GM19463 (cell line): Measurements from ENCODE around the gene SOX18.

Experiments used
- ATAC-seq: cut with Tn5 transposase; IDR thresholded peaks from one replicate; pipeline ENCODE4 v1.9.1; 2021; ENCODE audit warnings: mild to moderate bottlenecking, moderate library complexity; ENCODE audit not compliant: unreplicated experiment

SOX18 gene

GRCh38 chr20:64069209-64069613 lies 19.8 kb upstream of the SOX18 start:
- ATAC-seq = no peak

DNA sequence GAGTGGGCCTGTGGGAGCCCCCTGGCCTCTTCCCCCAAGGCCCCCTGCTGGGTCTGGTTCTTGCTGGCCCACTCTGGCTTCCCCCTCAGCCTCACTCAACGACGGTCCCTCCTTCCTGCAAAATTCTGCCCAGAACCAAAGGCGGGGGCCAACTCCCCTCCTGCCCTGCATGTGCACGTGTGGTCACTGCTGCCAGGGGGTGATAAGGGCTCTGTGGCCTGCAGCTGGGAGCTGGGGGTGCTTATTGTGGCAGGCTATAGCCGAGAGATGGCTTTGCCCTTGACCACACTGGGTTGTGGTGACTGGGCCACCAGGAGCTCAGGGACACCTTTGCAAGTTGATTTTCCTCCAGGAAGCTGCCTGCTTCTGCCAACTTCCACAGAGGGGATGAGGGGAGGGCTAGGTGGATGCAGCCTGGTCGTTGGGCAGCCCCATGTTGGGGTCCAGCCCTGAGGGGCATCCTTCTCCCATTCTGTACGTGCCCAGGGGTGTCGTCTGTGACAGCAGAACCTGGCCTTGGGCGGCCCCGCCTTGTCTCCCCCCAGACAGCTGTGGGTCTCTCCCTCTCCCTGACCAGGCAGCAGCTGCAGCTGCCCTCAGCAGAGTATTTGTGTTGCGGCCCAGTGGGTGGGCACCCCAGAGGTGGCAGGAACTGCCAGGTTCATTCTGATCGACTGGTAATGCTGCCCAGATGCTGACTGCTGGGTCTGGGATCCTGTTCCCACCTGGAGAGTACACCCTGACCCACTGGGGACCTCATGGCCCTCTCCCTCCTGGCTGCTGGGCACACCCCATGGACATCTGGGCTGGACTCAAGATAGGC lies 19.2 kb upstream of the SOX18 start:
- no peak for ATAC-seq

- ATAC-seq = no peak
These were observed 18.4 kb upstream of the SOX18 start for GRCh38 chr20:64067733-64068307.

DNA sequence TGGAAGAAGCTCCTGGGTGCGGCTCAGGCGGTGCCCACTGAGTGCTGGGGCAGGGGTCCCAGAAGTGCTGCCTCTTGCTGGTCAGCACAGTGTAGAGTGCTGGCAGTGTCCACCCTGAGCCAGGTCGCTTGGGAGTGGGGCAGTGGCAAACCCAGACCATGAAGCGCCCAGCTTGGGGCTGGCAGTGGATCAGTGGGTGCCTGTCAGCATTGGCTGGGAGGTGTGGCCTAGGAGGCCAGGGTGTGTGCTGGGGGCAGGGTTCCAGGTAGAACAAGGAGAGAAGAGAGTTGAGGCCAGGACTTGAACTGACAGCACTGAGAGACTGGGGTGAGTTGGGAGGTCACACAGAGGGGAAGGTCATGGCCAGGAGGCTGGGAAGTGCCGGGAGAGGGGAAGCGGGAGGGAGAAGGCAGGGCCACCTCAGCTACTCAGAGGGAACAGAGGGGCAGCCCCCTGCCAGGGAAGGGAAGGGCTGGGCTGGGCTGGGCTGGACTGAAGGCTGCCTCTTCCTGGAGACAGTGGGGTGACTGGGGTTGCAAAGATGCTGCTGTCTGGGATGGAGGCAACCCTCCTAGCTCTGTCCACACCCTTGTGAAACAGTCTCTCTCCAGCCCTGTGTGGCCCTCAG lies 17.7 kb upstream of the SOX18 start:
- ATAC-seq = no peak

DNA sequence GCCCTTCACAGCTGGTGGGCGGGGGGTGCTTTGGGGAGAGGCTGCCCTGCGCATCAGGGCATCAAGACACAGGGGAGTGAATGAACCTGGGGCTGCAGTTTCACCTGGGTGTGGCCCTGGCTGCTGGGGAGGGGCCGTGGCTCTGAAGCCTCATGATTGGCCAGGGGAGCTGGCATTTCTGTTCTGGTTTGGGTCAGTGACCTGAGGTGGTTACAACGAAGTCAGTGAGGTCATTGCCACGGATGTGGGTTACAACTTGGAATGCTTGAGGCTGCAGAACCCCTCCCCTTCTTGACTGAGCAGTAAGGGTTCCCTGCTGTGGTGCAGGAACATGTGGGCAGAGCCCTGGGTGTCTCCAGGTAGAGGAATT lies 16.5 kb upstream of the SOX18 start:
- ATAC-seq = peak; percentile 47

- ATAC-seq = no peak
These were observed 15.9 kb upstream of the SOX18 start for GRCh38 chr20:64065062-64065973.

GRCh38 chr20:64064145-64064698 lies 14.8 kb upstream of the SOX18 start:
- ATAC-seq = no peak

GRCh38 chr20:64063389-64064144 lies 14.1 kb upstream of the SOX18 start:
- no peak for ATAC-seq

DNA sequence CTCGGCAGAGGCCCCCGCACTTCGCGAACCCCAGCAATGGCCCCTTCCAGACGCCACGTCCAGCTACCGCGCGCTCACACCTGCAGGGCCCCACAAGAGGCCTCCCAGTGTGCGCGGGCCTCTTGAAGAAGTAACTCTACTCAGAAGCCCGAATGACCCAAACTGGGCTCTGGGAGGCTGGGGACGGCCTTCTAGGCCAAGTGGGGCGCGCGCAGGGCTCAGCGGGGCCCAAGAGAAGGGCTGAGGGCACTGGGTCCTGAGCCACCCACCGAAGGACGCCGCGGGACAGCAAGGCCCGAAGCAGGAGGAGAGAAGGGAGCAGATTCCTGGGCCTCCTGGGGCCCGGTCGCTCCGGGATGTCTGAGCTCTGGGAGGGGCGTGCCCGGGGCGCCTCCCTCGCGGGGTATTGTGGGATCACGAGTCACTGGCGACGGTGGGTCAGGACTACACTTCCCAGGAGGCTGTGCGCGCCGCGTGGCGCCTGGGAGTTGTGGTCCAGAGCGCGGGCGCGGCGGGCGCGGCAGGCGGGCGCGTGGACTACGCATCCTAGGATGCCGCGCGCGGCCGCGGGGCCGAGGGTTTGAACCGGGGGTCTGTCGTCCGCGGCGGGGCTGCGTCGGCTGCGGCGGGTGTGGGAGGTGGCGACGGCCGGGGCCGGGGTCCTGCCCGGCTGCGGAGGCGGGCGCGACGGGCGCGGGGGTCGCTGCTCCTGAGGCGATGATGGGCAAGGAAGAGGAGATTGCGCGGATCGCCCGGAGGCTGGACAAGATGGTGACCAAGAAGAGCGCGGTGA lies 13.4 kb upstream of the SOX18 start, which contains the start of gene TCEA2:
Gene TCEA2 (plus strand): TSS at position 603 of the 793 bp plus-strand sequence. CDS start 115 bp downstream, at position 718.
- peak; percentile 76 for ATAC-seq

GRCh38 chr20:64062276-64062595 lies 12.8 kb upstream of the SOX18 start:
- no peak for ATAC-seq

- ATAC-seq = no peak
These were observed 9.1 kb upstream of the SOX18 start for GRCh38 chr20:64058536-64058935.

GRCh38 chr20:64057628-64058498 lies 8.4 kb upstream of the SOX18 start:
- ATAC-seq = no peak

DNA sequence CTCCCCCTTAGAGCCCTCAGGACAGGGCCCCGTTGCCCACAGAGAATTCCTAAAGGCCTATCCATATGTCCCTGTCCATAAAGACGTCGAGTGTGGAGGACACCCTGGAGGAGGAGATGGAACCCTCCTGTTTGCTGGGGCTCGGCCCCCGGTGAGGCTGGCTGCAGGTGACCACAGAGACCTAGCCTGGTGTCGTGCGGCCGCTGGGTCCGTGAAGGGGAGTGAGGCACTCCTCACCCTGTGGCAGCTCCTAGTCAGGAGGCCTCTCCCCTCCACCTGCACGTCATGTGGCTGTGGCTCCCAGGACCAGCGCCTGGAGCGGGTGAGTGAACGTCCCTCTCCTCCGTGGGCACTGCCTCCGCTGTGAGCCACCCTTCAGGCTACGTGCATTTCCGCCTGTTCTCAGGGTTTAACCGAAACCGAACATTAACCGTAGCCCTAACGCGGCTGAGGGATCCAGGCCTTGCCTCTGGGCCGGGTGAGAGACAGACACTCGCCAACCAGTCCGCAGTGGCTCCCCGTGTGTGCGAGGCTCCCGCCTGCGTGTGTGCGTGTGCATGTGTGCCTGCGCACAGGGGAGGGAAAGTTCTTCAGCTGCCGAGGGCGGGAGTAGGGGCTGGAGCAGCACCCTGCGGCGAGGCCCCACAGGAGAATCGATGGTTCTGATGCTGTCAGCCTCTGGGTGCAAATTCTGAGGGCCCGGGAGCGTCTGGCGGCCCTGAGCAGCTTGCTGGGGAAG lies 7.6 kb upstream of the SOX18 start:
- peak; percentile 39 for ATAC-seq

- no peak for ATAC-seq
These were observed 7.1 kb upstream of the SOX18 start for GRCh38 chr20:64056639-64056888.

DNA sequence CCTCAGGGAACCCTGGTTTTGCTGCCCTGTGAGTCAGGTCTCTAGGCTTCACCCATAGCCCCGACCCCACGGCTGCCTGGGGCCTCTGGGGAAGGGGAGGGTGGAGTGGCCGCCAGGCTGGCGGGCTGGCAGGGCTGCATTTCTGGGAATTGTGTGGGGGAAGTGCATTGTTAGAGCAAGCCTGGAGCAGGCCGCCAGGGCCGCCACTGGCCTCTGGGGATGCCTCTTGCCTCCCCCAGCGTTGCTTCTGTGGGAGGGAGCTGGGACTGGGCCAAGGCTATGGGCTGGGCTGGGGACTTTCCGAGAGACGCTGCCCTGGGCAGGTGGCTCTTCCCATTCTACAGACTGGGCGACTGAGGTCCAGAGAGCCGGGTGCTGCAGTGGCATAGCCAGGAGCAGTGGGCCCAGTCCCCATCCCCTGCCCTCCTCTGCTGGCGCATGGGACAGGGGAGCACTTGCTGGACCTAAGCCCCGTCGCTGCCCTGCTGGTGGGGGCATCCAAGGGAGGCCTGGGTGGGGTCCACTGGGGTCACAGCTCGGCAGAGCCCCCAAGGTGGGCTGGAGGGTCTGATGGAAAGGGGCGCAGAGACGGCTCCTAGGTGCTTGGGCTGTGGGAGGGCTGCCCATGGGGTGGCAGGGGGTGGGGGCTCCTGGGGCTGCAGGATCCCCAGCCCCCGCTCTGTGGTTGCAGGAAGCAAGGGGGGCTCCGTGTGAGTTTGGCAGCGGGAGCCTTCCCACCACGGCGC lies 6.6 kb upstream of the SOX18 start:
- ATAC-seq = no peak

- ATAC-seq = no peak
These were observed 6.0 kb upstream of the SOX18 start for GRCh38 chr20:64055396-64055892.
